CD4-positive, alpha-beta memory T cell (primary cell): ENCODE results near the gene RNF126. TPM values are rescaled to one million over a fixed set of nuclear protein-coding genes. Genes with fewer than 3 reads are reported as not detected.
"Not testable (repeated sequence)": the region's sequence is repeated elsewhere in the genome, so short reads cannot be mapped to it uniquely, and the experiment has no call there.

ENCODE experiments used
- CTCF ChIA-PET: fragments of 350-600 bp; sonication (Branson Sonifier 250); formaldehyde crosslinking; loops from one replicate; lab custom pipeline; 2021; ENCODE audit warnings: inconsistent platforms; ENCODE audit not compliant: partially characterized antibody; lab: Charles Lee
- POLR2A ChIA-PET: fragments of 350-600 bp; sonication (Branson Sonifier 250); formaldehyde crosslinking; loops from one replicate; lab custom pipeline; 2021; ENCODE audit not compliant: partially characterized antibody; lab: Charles Lee
- DNase-seq, 5 donors: peaks; one replicate each; pipeline versions ENCODE4 v3.0.0 to v3.0.0-alpha.2; 2020 to 2022; ENCODE audit warnings: mixed read lengths in 1 of 5
- H3K27ac ChIP-seq: one replicate; pipeline ENCODE4 v1.7.0; 2013; ENCODE audit warnings: low read depth, low read length
- H3K27me3 ChIP-seq: 2 replicates; pipeline ENCODE4 v1.7.0; 2013; ENCODE audit warnings: mild to moderate bottlenecking, low read length, moderate library complexity; ENCODE audit not compliant: insufficient read depth
- H3K36me3 ChIP-seq: 2 replicates; pipeline ENCODE4 v1.7.0; 2013; ENCODE audit warnings: mild to moderate bottlenecking, low read length, moderate library complexity; ENCODE audit not compliant: insufficient read depth
- H3K4me1 ChIP-seq: 2 replicates; pipeline ENCODE4 v1.7.0; 2013; ENCODE audit warnings: mild to moderate bottlenecking, low read length, moderate library complexity; ENCODE audit not compliant: insufficient read depth
- H3K4me3 ChIP-seq, 2 donors: one replicate each; pipeline ENCODE4 v1.7.0; 2013; ENCODE audit warnings: low read length in 2 of 2, mild to moderate bottlenecking in 1 of 2
- H3K9me3 ChIP-seq, 2 donors: one replicate each; pipeline ENCODE4 v1.7.0; 2013; ENCODE audit warnings: low read length in 2 of 2, control low read depth in 1 of 2; ENCODE audit not compliant: control insufficient read depth in 1 of 2
- H3K27ac Mint-ChIP-seq, 7 donors: one replicate each; pipeline ENCODE4 v1.8.0; 2020 to 2021; ENCODE audit warnings: mixed read lengths in 7 of 7, mild to moderate bottlenecking in 6 of 7, inconsistent platforms in 3 of 7, moderate library complexity in 3 of 7
- H3K27me3 Mint-ChIP-seq, 2 donors: one replicate each; pipeline ENCODE4 v1.8.0; 2020 to 2021; ENCODE audit warnings: mixed read lengths in 2 of 2
- H3K36me3 Mint-ChIP-seq, 2 donors: one replicate each; pipeline ENCODE4 v1.8.0; 2020 to 2021; ENCODE audit warnings: mixed read lengths in 2 of 2, inconsistent platforms in 1 of 2, mild to moderate bottlenecking in 1 of 2
- H3K4me1 Mint-ChIP-seq, 4 donors: one replicate each; pipeline ENCODE4 v1.8.0; 2020 to 2021; ENCODE audit warnings: mixed read lengths in 4 of 4, mild to moderate bottlenecking in 1 of 4
- H3K4me3 Mint-ChIP-seq, 8 donors: one replicate each; pipeline ENCODE4 v1.8.0; 2020 to 2021; ENCODE audit warnings: mixed read lengths in 8 of 8, mild to moderate bottlenecking in 7 of 8, moderate library complexity in 6 of 8, inconsistent platforms in 3 of 8
- H3K9me3 Mint-ChIP-seq, 8 donors: one replicate each; pipeline ENCODE4 v1.8.0; 2020 to 2021; ENCODE audit warnings: mixed read lengths in 8 of 8, mild to moderate bottlenecking in 5 of 8, inconsistent platforms in 3 of 8, moderate library complexity in 1 of 8
- intact Hi-C: fragments of 100-400 bp; cut with micrococcal nuclease; formaldehyde crosslinking; loops from one replicate; pipeline ENCODE4 v1.15.1; 2023
- polyA plus RNA-seq, 2 donors: library from polyadenylated mRNA; unstranded; fragments of 300-500 nt; fragmentation: Illumina TruSeq; gene quantifications; one replicate each; pipeline ENCODE4 v1.2.3, GENCODE V29; 2021
- total RNA-seq, 2 experiments: library from RNA; stranded (reverse); gene quantifications; one replicate each; pipeline ENCODE4 v1.2.3, GENCODE V29; 2021

RNF126 gene
- total and polyA plus RNA-seq, 4 experiments from 2014 or later, result 82.3 to 112 (median 100) TPM

- H3K27me3 Mint-ChIP-seq, CTCF ChIA-PET, H3K36me3 Mint-ChIP-seq, DNase-seq, intact Hi-C loops, H3K4me3 Mint-ChIP-seq, H3K27me3 ChIP-seq, H3K9me3 Mint-ChIP-seq, H3K36me3 ChIP-seq, H3K27ac ChIP-seq, H3K4me3 ChIP-seq, H3K9me3 ChIP-seq: not testable (repeated sequence)
- POLR2A ChIA-PET, result interaction anchor here (1.2 kb wide), 1 partner anchor 128 kb away, joined by 4 read pairs; no protein-coding TSS in a partner anchor
- Mint-ChIP-seq H3K27ac (peak overlapping the region in 1 of 7 donors; percentile 14), H3K4me1 (peaks cover 0 to 14% (median 8%) of the 10 kb centered on the region in 4 donors)
- H3K4me1 ChIP-seq, result peaks cover 12% of the 10 kb centered on the region
Observed at GRCh38 chr19:668675-669434, 5.8 kb upstream of the RNF126 start.

- H3K27me3 ChIP-seq, H3K27ac ChIP-seq, H3K9me3 Mint-ChIP-seq, DNase-seq, H3K4me3 ChIP-seq, H3K36me3 Mint-ChIP-seq, H3K27me3 Mint-ChIP-seq, intact Hi-C loops, H3K36me3 ChIP-seq, H3K9me3 ChIP-seq: not testable (repeated sequence)
- H3K4me3 Mint-ChIP-seq, result peak overlapping the region in 1 of 8 donors; percentile 36
- peaks cover 2 to 20% (median 14%) of the 10 kb centered on the region in 4 donors for H3K4me1 Mint-ChIP-seq
- H3K27ac Mint-ChIP-seq, result peak overlapping the region in 1 of 7 donors; percentile 16
- ChIA-PET POLR2A (interaction anchor here (0.6 kb wide), 1 partner anchor 8 kb away, joined by 3 read pairs; no protein-coding TSS in a partner anchor), CTCF (interaction anchor here (0.9 to 1.2 kb wide), 3 partner anchors 11 to 70 kb away, joined by 3 read pairs; no protein-coding TSS in a partner anchor)
- peaks cover 19% of the 10 kb centered on the region for H3K4me1 ChIP-seq
Observed at GRCh38 chr19:666985-667573, 4.1 kb upstream of the RNF126 start.

- peaks cover 0 to 9% (median 0%) of the 10 kb centered on the region in 8 donors for H3K9me3 Mint-ChIP-seq
- H3K27ac Mint-ChIP-seq, result peak overlapping the region; percentile 61 to 97 (median 88)
- peaks cover 4 to 40% (median 22%) of the 10 kb centered on the region in 4 donors for H3K4me1 Mint-ChIP-seq
- no peak overlapping the region for H3K4me3 ChIP-seq
- ChIA-PET CTCF (interaction anchor here (0.6 to 0.9 kb wide), 5 partner anchors 34 to 111 kb away, joined by 3 to 5 read pairs (median 3); no protein-coding TSS in a partner anchor), POLR2A (no interaction called here)
- intact Hi-C loops, result loop anchor here (1.0 kb wide), 1 partner anchor 69 kb away; no protein-coding TSS in a partner anchor
- no peaks in the 10 kb centered on the region for H3K27me3 ChIP-seq
- peaks cover 27% of the 10 kb centered on the region for H3K4me1 ChIP-seq
- no peak overlapping the region for H3K27ac ChIP-seq
- H3K36me3 Mint-ChIP-seq, result peaks cover 3 to 22% of the 10 kb centered on the region in 2 donors
- H3K4me3 Mint-ChIP-seq, result peak overlapping the region; percentile 51 to 83 (median 74)
- peak; percentile 69 to 86 (median 75) for DNase-seq
- no peaks in the 10 kb centered on the region for H3K9me3 ChIP-seq
- no peaks in the 10 kb centered on the region for H3K36me3 ChIP-seq
- peaks cover 2 to 8% of the 10 kb centered on the region in 2 donors for H3K27me3 Mint-ChIP-seq
Observed at GRCh38 chr19:664913-665443, 2.0 kb upstream of the RNF126 start.

GRCh38 chr19:663682-664117 lies 686 bp upstream of the RNF126 start:
- Histone ChIP-seq H3K9me3 (no peaks in the 10 kb centered on the region), H3K27ac (peak overlapping the region; percentile 85), H3K4me3 (peak overlapping the region in 1 of 2 donors; percentile 53), H3K36me3 (peaks cover 3% of the 10 kb centered on the region), H3K27me3 (no peaks in the 10 kb centered on the region), H3K4me1 (peaks cover 40% of the 10 kb centered on the region)
- intact Hi-C loops, result loop anchor here (1.0 to 2.0 kb wide), 5 partner anchors 17 to 230 kb away; partner anchors contain the start of genes BSG, MED16, PTBP1 and RNU6-9
- CTCF ChIA-PET, result interaction anchor here (1.0 to 1.9 kb wide), 4 partner anchors 16 to 79 kb away, joined by 3 to 8 read pairs (median 6); no protein-coding TSS in a partner anchor
- DNase-seq, result no peak
- peak overlapping the region; percentile 87 to 97 (median 90) for H3K27ac Mint-ChIP-seq
- peaks cover 3 to 27% of the 10 kb centered on the region in 2 donors for H3K36me3 Mint-ChIP-seq
- peak overlapping the region; percentile 75 to 89 (median 80) for H3K4me3 Mint-ChIP-seq
- POLR2A ChIA-PET, result interaction anchor here (0.6 to 6.1 kb wide), 16 partner anchors 9 to 157 kb away, joined by 3 to 54 read pairs (median 4); partner anchors contain the start of genes BSG, FSTL3, POLRMT and TPGS1
- H3K9me3 Mint-ChIP-seq, result peaks cover 0 to 4% (median 0%) of the 10 kb centered on the region in 8 donors
- H3K27me3 Mint-ChIP-seq, result peaks cover 0 to 3% of the 10 kb centered on the region in 2 donors
- peaks cover 7 to 50% (median 30%) of the 10 kb centered on the region in 4 donors for H3K4me1 Mint-ChIP-seq

- peaks cover 3 to 27% of the 10 kb centered on the region in 2 donors for H3K36me3 Mint-ChIP-seq
- peak; percentile 66 to 85 (median 76) for DNase-seq
- POLR2A ChIA-PET, result interaction anchor here (0.8 to 6.1 kb wide), 17 partner anchors 14 to 541 kb away, joined by 3 to 54 read pairs (median 5); partner anchors contain the start of genes FSTL3, POLRMT and TPGS1
- peak overlapping the region; percentile 94 to 100 (median 98) for H3K4me3 Mint-ChIP-seq
- no peaks in the 10 kb centered on the region for H3K27me3 ChIP-seq
- intact Hi-C loops, result loop anchor here (2.0 kb wide), 1 partner anchor 156 kb away; the partner anchor contains the start of gene TPGS1
- H3K9me3 Mint-ChIP-seq, result peaks cover 0 to 2% (median 0%) of the 10 kb centered on the region in 8 donors
- peaks cover 6% of the 10 kb centered on the region for H3K36me3 ChIP-seq
- peak overlapping the region; percentile 97 to 100 (median 99) for H3K27ac Mint-ChIP-seq
- peak overlapping the region; percentile 96 for H3K27ac ChIP-seq
- CTCF ChIA-PET, result interaction anchor here (1.0 to 1.9 kb wide), 2 partner anchors 17 to 71 kb away, joined by 7 to 8 read pairs; no protein-coding TSS in a partner anchor
- peak overlapping the region; percentile 83 to 99 for H3K4me3 ChIP-seq
- no peaks in the 10 kb centered on the region for H3K9me3 ChIP-seq
- peaks cover 0 to 3% of the 10 kb centered on the region in 2 donors for H3K27me3 Mint-ChIP-seq
- peaks cover 8 to 60% (median 39%) of the 10 kb centered on the region in 4 donors for H3K4me1 Mint-ChIP-seq
- H3K4me1 ChIP-seq, result peaks cover 53% of the 10 kb centered on the region
Observed at GRCh38 chr19:662207-662961, 630 bp downstream of the RNF126 start.
